Mesenchymal stem cell (in vitro differentiated cells and primary cell): Measurements from ENCODE around the gene NFAT5.

Experiments used
- DNase-seq: peaks from one replicate; pipeline ENCODE4 v3.0.0-alpha.2; 2013
- H2AFZ ChIP-seq: one replicate; pipeline ENCODE4 v1.6.1; 2013; ENCODE audit warnings: low read depth, mild to moderate bottlenecking, control low read depth, inconsistent platforms, low read length, moderate library complexity
- H2AK5ac ChIP-seq: 2 replicates; pipeline ENCODE4 v1.6.1; 2013; ENCODE audit warnings: low read length, moderate library complexity, mild to moderate bottlenecking, inconsistent platforms; ENCODE audit not compliant: severe bottlenecking
- H2BK120ac ChIP-seq: one replicate; pipeline ENCODE4 v1.6.1; 2013; ENCODE audit warnings: low read depth, mild to moderate bottlenecking, inconsistent platforms, low read length, moderate library complexity
- H2BK12ac ChIP-seq, 2 experiments: one replicate each; pipeline ENCODE4 v1.6.1; 2013; ENCODE audit warnings: inconsistent platforms in 2 of 2, low read length in 2 of 2, mild to moderate bottlenecking in 2 of 2, moderate library complexity in 2 of 2, control low read depth in 1 of 2
- H2BK15ac ChIP-seq: one replicate; pipeline ENCODE4 v1.6.1; 2013; ENCODE audit warnings: mild to moderate bottlenecking, low read depth, inconsistent platforms; ENCODE audit not compliant: poor library complexity, severe bottlenecking
- H2BK5ac ChIP-seq: 2 replicates; pipeline ENCODE4 v1.6.1; 2013; ENCODE audit warnings: low read depth, mild to moderate bottlenecking, low read length, control low read depth, inconsistent platforms; ENCODE audit not compliant: poor library complexity, severe bottlenecking
- H3K14ac ChIP-seq, 2 experiments: one replicate each; pipeline ENCODE4 v1.6.1; 2013; ENCODE audit warnings: inconsistent platforms in 2 of 2, low read length in 2 of 2, control low read depth in 1 of 2, mild to moderate bottlenecking in 1 of 2, moderate library complexity in 1 of 2
- H3K18ac ChIP-seq, 2 experiments: one replicate each; pipeline ENCODE4 v1.6.1; 2013; ENCODE audit warnings: inconsistent platforms in 2 of 2, low read length in 2 of 2, control low read depth in 1 of 2, low read depth in 1 of 2, mild to moderate bottlenecking in 1 of 2
- H3K23ac ChIP-seq, 2 experiments: one replicate each; pipeline ENCODE4 v1.6.1; 2013; ENCODE audit warnings: inconsistent platforms in 2 of 2, low read length in 2 of 2, mild to moderate bottlenecking in 2 of 2, moderate library complexity in 2 of 2, control low read depth in 1 of 2
- H3K27ac ChIP-seq: 2 replicates; pipeline ENCODE4 v1.5.1; 2013; ENCODE audit warnings: mild to moderate bottlenecking, moderate library complexity, low read length, control low read depth, inconsistent platforms; ENCODE audit not compliant: poor library complexity, severe bottlenecking
- H3K27me3 ChIP-seq, 2 experiments: 2 replicates each; pipeline versions ENCODE4 v1.6.1 to v1.7.0; 2013; ENCODE audit warnings: low read length in 2 of 2, mild to moderate bottlenecking in 2 of 2, moderate library complexity in 2 of 2, control low read depth in 1 of 2, inconsistent platforms in 1 of 2; ENCODE audit not compliant: control insufficient read depth in 1 of 2, insufficient read depth in 1 of 2
- H3K36me3 ChIP-seq, 2 experiments: 2 replicates each; pipeline versions ENCODE4 v1.6.1 to v1.7.0; 2013; ENCODE audit warnings: low read length in 2 of 2, control low read depth in 1 of 2, inconsistent platforms in 1 of 2, low read depth in 1 of 2, mild to moderate bottlenecking in 1 of 2; ENCODE audit not compliant: insufficient read depth in 2 of 2, control insufficient read depth in 1 of 2
- H3K4ac ChIP-seq, 2 experiments: one replicate each; pipeline ENCODE4 v1.6.1; 2013; ENCODE audit warnings: inconsistent platforms in 2 of 2, low read length in 2 of 2, mild to moderate bottlenecking in 2 of 2, moderate library complexity in 2 of 2, control low read depth in 1 of 2, low read depth in 1 of 2
- H3K4me1 ChIP-seq: 2 replicates; pipeline ENCODE4 v1.6.1; 2013; ENCODE audit warnings: low read depth, low read length, control low read depth; ENCODE audit not compliant: control insufficient read depth, insufficient read depth
- H3K4me2 ChIP-seq: 2 replicates; pipeline ENCODE4 v1.6.1; 2013; ENCODE audit warnings: low read length, mild to moderate bottlenecking, inconsistent platforms; ENCODE audit not compliant: poor library complexity, severe bottlenecking
- H3K4me3 ChIP-seq, 2 experiments: 2 replicates each; pipeline versions ENCODE4 v1.5.1 to v1.7.0; 2013; ENCODE audit warnings: low read length in 2 of 2, mild to moderate bottlenecking in 2 of 2, control low read depth in 1 of 2, low read depth in 1 of 2; ENCODE audit not compliant: insufficient read depth in 1 of 2
- H3K79me1 ChIP-seq: replicated peaks from 2 replicates; pipeline ENCODE4 v1.6.1; 2013; ENCODE audit warnings: mild to moderate bottlenecking, control low read depth, low read length, inconsistent platforms; ENCODE audit not compliant: poor library complexity, severe bottlenecking
- H3K9ac ChIP-seq: 2 replicates; pipeline ENCODE4 v1.7.0; 2013; ENCODE audit warnings: mild to moderate bottlenecking, low read length, moderate library complexity
- H3K9me3 ChIP-seq: 2 replicates; pipeline ENCODE4 v1.7.0; 2013; ENCODE audit warnings: mild to moderate bottlenecking, low read length; ENCODE audit not compliant: control insufficient read depth
- H4K8ac ChIP-seq: one replicate; pipeline ENCODE4 v1.6.1; 2013; ENCODE audit warnings: inconsistent platforms, mild to moderate bottlenecking, low read length, moderate library complexity
- H4K91ac ChIP-seq: one replicate; pipeline ENCODE4 v1.6.1; 2013; ENCODE audit warnings: mild to moderate bottlenecking, low read length, inconsistent platforms
- WGBS: methylation state at CpG from one replicate; pipeline ENCODE4 v1.1.7; 2013; ENCODE audit warnings: mixed read lengths; 5-methylcytosine and 5-hydroxymethylcytosine counted together

NFAT5 gene

DNA sequence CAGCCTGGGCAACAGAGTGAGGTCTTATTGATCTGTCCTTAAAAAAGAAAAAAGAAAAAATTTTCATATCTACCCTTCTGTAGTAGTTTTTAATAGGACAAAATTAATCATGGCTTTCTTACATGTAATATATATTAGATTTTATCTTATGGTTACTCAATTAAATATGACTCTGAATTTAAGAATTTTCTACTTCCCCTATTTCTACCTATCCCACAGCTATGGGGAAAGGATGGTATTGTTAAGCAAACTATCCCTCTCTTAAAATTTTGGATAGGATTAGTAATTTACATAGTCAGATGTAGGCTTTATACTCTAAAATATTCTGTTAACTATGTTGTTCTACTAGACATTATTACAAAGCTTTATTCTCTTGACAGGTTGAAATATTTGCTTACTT is 98.1 kb downstream of the NFAT5 start:
- Histone ChIP-seq H2AFZ (no peak overlapping the region), H2BK12ac (no peak overlapping the region), H3K36me3 (peaks cover 24 to 61% of the 10 kb centered on the region in 2 experiments), H3K9me3 (no peaks in the 10 kb centered on the region), H3K14ac (no peak overlapping the region), H4K8ac (no peak overlapping the region), H3K4me1 (no peaks in the 10 kb centered on the region), H4K91ac (no peak overlapping the region), H3K18ac (no peak overlapping the region), H3K23ac (no peak overlapping the region), H3K4me3 (no peak overlapping the region), H3K27me3 (no peaks in the 10 kb centered on the region), H3K4me2 (no peak overlapping the region), H3K9ac (no peak overlapping the region), H3K27ac (no peak overlapping the region), H3K79me1 (peaks cover 4% of the 10 kb centered on the region), H3K4ac (no peak overlapping the region), H2BK5ac (no peak overlapping the region), H2BK15ac (no peak overlapping the region), H2BK120ac (no peak overlapping the region), H2AK5ac (no peak overlapping the region)
- DNase-seq, result no peak

DNA sequence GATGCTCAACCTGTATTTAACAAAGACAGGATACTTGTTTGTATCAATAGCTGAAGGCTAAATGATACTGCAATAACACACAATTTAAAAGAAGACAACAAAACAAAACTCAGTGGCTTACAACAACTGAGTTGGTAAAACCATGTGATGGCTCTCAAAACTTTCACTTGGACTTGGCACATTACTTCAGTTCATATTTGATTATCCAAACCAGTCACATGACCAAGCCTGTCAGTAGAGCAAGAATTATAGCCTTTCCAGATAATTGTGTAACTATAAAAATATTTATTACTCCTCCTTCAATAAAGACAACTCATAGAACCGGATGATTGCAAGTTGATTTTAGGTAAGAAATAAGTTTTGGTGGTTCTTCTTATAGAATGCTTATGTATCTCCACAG is 103.8 kb downstream of the NFAT5 start:
- Histone ChIP-seq H3K4me2 (no peak overlapping the region), H3K27me3 (no peaks in the 10 kb centered on the region), H2AFZ (no peak overlapping the region), H3K14ac (no peak overlapping the region), H3K36me3 (peaks cover 22 to 65% of the 10 kb centered on the region in 2 experiments), H2BK5ac (no peak overlapping the region), H3K9ac (no peak overlapping the region), H2AK5ac (no peak overlapping the region), H4K91ac (no peak overlapping the region), H4K8ac (no peak overlapping the region), H2BK12ac (no peak overlapping the region), H3K27ac (no peak overlapping the region), H3K9me3 (no peaks in the 10 kb centered on the region), H3K4me1 (peaks cover 1% of the 10 kb centered on the region), H3K4me3 (no peak overlapping the region), H2BK15ac (no peak overlapping the region), H3K23ac (no peak overlapping the region), H2BK120ac (no peak overlapping the region), H3K18ac (no peak overlapping the region), H3K79me1 (peaks cover 9% of the 10 kb centered on the region), H3K4ac (no peak overlapping the region)
- DNase-seq, result no peak
- 100% methylated on average over 1 of the region's 1 CpG for WGBS

DNA sequence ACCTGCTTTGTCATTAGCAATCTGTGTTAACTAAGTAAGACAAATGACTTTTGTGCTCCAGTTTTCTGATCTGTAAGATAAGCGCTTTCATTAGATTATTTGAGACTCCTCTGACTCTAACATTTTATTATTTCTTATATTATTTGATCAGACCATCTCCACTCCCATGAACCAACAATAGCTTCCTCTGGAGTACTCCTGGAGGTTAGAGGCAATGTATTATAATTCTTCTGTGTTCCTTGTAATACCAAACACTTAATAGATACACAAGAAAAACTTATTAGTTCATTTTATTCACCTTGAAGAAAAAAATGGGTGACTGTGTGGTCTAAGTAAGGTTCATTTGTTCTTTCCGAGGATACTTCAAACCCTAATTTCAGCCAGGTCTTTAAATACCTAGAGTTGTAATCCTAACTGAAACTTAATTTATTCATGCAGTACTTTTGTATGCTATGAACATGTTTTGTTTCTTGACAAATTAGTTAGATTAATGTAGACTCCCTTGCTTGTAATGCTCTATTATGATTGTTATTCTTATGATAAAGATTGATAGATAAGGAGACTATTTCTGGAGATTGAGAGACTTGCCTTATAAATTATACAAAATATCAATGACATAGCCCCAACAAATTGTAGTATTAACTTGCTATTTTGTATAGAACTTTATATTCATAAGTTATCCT is 106.7 kb downstream of the NFAT5 start:
- Histone ChIP-seq H3K9ac (no peak overlapping the region), H3K79me1 (peaks cover 9% of the 10 kb centered on the region), H3K4me3 (no peak overlapping the region), H3K9me3 (no peaks in the 10 kb centered on the region), H4K8ac (no peak overlapping the region), H4K91ac (no peak overlapping the region), H3K4me1 (peaks cover 1% of the 10 kb centered on the region), H2BK120ac (no peak overlapping the region), H2BK12ac (no peak overlapping the region), H3K27ac (no peak overlapping the region), H3K27me3 (no peaks in the 10 kb centered on the region), H2BK15ac (no peak overlapping the region), H3K36me3 (peaks cover 23 to 88% of the 10 kb centered on the region in 2 experiments), H3K23ac (no peak overlapping the region), H3K4me2 (no peak overlapping the region), H3K4ac (no peak overlapping the region), H3K18ac (no peak overlapping the region), H2AK5ac (no peak overlapping the region), H2BK5ac (no peak overlapping the region), H3K14ac (no peak overlapping the region), H2AFZ (no peak overlapping the region)
- no peak for DNase-seq
- no CpG with 5 or more reads among the region's 2 CpGs for WGBS

DNA sequence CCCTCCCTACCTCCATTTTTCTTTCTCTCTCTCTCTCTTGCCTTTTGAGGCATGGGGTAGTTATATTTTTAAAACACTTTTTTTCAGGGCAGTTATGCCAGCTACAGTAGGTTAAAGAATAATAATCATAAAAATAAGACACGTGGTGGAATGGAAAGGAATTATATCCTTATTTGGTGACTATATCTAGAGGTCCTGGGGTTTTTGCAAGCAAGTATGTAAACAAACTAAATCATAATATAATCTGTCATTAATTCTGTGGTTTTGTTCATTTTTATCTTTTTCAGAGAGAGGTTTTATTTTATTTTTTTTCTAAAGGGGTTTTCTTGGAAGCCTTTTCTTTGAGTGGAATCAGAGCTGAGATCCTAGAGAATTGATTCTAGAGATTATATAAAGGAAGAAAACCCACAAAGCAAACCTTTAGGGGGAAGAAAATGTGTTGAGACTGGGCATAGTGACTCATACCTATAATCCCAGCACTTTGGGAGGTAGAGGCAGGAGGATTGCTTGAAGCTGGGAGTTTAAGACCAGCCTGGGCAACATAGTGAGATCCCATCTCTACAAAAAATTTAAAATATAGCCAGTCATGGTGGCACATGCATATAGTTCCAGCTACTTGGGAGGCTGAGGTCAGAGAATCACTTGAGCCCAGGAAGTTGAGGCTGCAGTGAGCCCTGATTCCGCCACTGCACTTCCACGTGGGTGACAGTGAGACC is 107.4 kb downstream of the NFAT5 start:
- no peak overlapping the region for H3K9ac ChIP-seq
- H3K36me3 ChIP-seq, result peaks cover 25 to 93% of the 10 kb centered on the region in 2 experiments
- H2BK5ac ChIP-seq, result no peak overlapping the region
- no peak overlapping the region for H2AFZ ChIP-seq
- no peaks in the 10 kb centered on the region for H3K9me3 ChIP-seq
- H3K27me3 ChIP-seq, result no peaks in the 10 kb centered on the region
- no peak overlapping the region for H3K18ac ChIP-seq
- H2AK5ac ChIP-seq, result no peak overlapping the region
- H3K4me2 ChIP-seq, result no peak overlapping the region
- H2BK15ac ChIP-seq, result no peak overlapping the region
- no CpG with 5 or more reads among the region's 3 CpGs for whole genome bisulfite sequencing
- H3K27ac ChIP-seq, result no peak overlapping the region
- H2BK12ac ChIP-seq, result no peak overlapping the region
- no peak overlapping the region for H3K14ac ChIP-seq
- no peak overlapping the region for H4K91ac ChIP-seq
- H3K23ac ChIP-seq, result no peak overlapping the region
- H4K8ac ChIP-seq, result no peak overlapping the region
- peaks cover 7% of the 10 kb centered on the region for H3K79me1 ChIP-seq
- no peak overlapping the region for H3K4ac ChIP-seq
- H2BK120ac ChIP-seq, result no peak overlapping the region
- peaks cover 1% of the 10 kb centered on the region for H3K4me1 ChIP-seq
- no peak for DNase-seq
- H3K4me3 ChIP-seq, result no peak overlapping the region
